Measurements from ENCODE around the gene CCDC191.

The CCDC191 gene

DNA sequence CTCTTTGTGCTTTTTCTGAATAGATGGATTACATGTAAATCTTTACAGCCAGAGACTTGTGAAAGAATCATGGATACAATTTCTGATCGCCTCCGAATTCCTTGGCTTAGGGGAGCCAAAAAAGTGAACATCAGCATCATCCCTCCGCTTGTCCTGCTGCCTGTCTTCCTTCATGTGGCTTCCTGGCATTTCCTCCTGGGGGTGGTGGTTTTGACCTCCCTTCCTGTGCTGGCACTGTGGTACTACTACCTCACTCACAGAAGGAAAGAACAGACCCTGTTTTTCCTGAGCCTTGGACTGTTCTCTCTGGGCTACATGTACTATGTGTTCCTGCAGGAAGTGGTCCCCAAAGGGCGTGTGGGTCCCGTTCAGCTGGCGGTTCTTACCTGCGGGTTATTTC, 102.6 kb downstream of the CCDC191 start:
- DNase-seq: no peak

DNA sequence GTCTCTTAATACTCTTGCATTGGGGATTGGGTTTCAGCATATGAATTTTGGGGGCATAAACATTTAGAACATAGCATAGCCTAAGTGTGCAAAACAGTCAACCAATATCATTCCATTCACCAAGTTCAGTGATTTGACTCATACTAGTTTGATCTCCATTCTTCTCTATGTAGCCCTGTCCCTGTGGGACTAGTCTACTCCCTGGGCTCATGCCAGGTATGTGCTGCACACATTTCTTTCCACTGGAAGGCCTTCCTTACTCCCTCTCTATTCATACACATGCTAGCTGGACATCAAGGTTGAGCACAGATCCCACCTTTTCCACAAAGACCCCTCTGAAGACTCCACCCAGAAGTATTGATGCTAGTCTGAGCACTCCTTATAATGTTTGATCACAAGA, 103.4 kb downstream of the CCDC191 start:
- no peak for DNase-seq

- no peak for DNase-seq
Observed at GRCh38 chr3:113948015-113948917, 108.1 kb downstream of the CCDC191 start.

DNA sequence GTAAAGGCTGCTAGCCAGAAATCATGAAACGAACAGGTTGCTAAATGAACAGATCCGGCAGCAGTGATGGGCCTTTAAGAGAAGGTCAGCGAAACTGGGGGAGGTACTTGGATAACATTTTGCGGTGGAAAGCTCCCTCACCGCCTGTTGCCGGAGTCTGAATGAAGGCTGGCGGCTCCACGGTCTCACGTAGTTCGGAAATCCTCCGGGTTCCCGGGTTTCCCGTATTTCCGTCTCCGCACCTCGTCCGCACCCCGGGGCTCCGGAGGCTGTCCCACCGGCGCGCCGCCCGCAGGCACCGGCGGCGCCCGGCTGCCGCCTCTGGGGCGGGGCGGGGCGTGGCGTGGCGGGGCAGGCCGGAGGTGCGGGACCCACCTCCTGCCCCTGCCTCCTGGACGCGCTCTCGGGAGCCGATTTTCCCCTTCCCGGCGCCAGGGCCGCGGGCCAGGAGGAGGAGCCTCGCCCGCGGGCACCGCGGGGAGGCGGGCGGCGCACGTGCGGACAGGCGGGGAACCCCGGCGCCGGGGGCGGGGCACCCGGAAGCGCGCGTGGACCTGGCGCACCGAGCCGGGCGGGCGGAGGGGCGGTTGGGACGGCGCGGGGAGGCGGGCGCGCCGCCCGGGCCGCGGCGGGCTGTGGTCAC, 108.8 kb downstream of the CCDC191 start, which contains the start of gene ZDHHC23:
ZDHHC23 (plus strand) TSS at position 642 of the 643 bp plus-strand sequence. CDS start 790 bp downstream, outside the sequence.
- peak; percentile 50 for DNase-seq

GRCh38 chr3:113946831-113947230, 109.5 kb downstream of the CCDC191 start:
- no peak for DNase-seq

DNA sequence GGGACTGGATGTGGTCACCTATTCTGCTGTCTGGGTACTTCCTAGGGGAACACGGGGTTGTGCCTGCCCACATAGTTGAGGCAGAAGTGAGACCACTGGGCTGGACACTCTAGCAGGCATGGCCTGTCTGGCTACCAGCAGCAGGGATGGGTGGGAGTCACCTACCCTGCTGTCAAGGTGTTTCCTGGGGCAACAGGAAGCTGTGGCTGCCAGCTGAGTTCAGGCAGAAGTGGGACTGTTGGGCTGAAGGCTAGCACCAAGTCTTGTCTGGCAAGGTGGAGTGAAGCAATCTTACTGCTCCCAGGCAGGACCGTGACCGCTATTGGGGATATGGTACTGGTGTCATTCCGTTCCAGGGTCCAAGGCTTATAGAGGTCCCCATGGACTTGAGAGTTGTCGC, 128.8 kb downstream of the CCDC191 start:
- no peak for DNase-seq

DNA sequence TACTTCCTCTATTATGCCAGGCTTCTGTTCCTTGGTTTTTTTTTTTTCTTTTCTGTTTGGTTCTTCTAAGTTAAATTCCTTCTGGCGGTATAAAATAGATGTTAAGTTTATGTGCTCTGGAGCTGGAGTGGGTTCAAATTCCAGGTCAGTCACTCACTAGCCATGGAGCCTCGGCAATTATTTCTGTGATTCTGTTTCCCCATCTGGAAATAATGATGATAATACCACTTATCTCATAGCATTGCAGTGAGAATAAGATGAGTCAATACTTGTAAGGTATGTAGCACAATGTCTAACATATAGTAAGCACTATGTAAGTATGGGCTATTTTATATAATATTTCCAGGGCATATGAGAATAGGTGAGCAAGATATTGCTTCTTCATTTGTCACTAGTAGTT, 141.7 kb downstream of the CCDC191 start:
- no peak for DNase-seq

All from activated gamma-delta T cell treated with Interleukin-2 at 50 U/mL for 16 hours (primary cell).